GM10248 (cell line): ENCODE measurements around the gene REXO2.

Source experiments
- CTCF ChIA-PET: fragments of 300-600 bp; sonication (Branson Sonifier 250); formaldehyde crosslinking; extraction: SDS; loops from one replicate; lab custom pipeline; 2021; ENCODE audit warnings: antibody characterized with exemption; lab: Yijun Ruan, JAX
- POLR2A ChIA-PET: fragments of 350-650 bp; sonication (Branson Sonifier 250); formaldehyde crosslinking; extraction: SDS; loops from one replicate; lab custom pipeline; 2020; ENCODE audit warnings: antibody characterized with exemption; lab: Yijun Ruan, JAX
- DNase-seq: peaks from one replicate; pipeline ENCODE4 v3.0.0; 2012; ENCODE audit errors: extremely low spot score
- CTCF ChIP-seq: IDR thresholded peaks from 2 replicates; pipeline ENCODE4 v1.5.1; 2012; ENCODE audit warnings: mild to moderate bottlenecking, low read depth; ENCODE audit errors: extremely low read depth, missing control alignments, control extremely low read depth

The REXO2 gene

DNA sequence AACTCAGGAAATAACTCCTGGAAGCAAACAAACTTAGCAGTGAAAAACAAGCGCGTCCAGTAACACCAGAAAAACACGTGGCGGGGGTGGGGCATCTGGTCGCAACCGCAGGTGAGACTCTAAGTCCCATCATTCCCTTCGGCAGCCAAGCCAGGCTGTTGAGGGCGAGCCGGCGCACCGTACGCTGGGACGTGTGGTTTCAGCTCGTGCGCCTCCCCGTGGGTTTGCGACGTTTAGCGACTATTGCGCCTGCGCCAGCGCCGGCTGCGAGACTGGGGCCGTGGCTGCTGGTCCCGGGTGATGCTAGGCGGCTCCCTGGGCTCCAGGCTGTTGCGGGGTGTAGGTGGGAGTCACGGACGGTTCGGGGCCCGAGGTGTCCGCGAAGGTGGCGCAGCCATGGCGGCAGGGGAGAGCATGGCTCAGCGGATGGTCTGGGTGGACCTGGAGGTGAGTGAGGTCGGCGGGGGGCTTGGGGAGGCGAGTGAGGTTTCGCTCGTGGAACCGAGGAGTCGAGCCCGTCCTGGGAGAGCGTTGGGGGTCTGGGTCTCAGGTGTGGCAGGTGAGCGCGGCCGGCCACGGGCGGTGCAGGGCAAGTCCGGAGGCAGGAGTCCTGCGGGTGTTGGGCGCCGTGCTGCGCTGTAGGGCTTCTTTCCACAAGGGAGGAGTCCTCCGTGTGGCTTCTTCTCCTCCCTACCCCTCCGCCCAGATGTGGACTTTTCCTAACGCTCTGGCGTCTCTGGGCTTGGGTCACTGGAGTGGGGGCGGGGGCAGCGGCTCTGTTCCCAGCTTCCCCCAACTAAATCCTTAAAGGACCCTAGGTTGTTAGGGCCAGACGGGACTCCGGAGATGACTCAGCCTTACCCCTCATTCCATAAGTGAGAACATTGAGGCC, at the start of gene REXO2:
REXO2 (plus strand) TSS at position 239 of the 892 bp plus-strand sequence; CDS start at position 301, 62 bp downstream.
- ChIA-PET CTCF (interaction anchor here (1.2 kb wide), 1 partner anchor 9 kb away, joined by 3 read pairs; no protein-coding TSS in a partner anchor), POLR2A (no interaction called here)
- TF ChIP-seq CTCF = peak; percentile 26

DNA sequence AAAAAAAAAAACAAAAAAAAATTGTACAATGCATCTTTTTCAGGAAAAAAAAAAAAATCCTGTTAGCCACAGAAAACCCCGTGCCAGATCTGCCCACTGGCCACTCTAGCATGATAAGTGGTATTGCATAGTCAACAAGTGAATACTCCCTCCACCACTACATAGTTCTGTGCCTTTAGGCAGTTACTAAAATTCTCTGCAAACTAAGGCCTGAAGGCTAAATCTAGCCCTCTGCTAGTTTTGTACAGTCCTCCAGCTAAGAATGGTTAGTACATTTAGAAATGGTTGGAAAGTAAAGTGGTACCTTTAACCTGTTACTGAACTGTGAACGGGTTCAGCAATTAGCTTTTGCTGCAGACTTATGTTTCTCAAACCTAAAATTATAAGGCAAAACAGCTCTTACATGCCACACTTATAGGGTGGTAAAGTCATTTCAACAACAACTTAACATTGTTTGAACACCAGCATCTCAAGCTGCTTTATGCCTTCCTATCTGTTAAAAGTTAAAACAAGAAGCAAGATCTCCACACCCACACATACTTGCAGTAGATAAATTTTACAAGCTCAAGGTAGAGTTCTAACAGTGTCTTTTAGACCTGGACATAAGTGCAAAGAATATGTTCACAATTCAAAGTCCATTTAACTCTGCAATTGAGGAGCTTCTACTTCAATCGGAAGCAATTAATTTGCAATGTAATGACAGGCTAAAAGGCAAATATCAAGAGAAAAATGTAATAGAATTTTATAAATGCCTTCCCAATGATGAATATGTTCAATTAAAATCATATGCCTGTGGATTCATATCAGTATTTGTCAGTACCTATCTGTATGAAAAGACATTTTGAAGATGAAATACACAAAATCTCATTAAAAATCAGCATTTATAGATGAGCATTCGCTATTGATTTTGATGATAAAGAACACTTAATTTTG, 46.3 kb upstream of the REXO2 start:
- no peak for DNase-seq
- TF ChIP-seq CTCF = no peak
- ChIA-PET CTCF (interaction anchor here (0.7 kb wide), 1 partner anchor 12 kb away, joined by 3 read pairs; no protein-coding TSS in a partner anchor), POLR2A (interaction anchor here (0.6 to 0.7 kb wide), 2 partner anchors 26 to 998 kb away, joined by 5 to 6 read pairs; no protein-coding TSS in a partner anchor)

More for the DNA sequence above, at the start of gene REXO2:
- DNase-seq = peak; percentile 95

GRCh38 chr11:114395736-114396135, 43.5 kb upstream of the REXO2 start:
- ChIA-PET POLR2A (no interaction called here), CTCF (interaction anchor here (0.7 to 1.5 kb wide), 2 partner anchors 11 to 17 kb away, joined by 4 read pairs; no protein-coding TSS in a partner anchor)
- TF ChIP-seq CTCF = peak; percentile 21
- no peak for DNase-seq

DNA sequence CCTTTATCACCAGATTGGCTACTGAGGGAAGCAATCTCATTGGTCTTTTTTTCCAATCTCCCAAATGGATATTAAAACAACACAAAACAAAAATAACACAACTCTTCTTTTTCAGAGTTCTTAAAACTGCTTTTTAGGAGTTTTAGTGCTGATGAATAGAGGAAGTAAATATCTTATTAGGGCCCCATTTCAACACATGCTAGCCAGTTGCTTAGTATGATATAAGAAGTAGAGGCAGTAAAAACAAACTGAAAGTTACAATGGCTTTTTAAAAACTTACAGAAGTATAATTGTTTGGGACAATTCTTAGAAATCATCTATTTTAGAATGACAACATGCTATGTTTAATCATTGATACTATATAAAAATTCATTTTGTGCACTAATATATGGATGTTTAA, 42.4 kb upstream of the REXO2 start:
- POLR2A ChIA-PET = no interaction called here
- DNase-seq = no peak
- TF ChIP-seq CTCF = no peak
- CTCF ChIA-PET = interaction anchor here (1.5 kb wide), 1 partner anchor 12 kb away, joined by 4 read pairs; no protein-coding TSS in a partner anchor

DNA sequence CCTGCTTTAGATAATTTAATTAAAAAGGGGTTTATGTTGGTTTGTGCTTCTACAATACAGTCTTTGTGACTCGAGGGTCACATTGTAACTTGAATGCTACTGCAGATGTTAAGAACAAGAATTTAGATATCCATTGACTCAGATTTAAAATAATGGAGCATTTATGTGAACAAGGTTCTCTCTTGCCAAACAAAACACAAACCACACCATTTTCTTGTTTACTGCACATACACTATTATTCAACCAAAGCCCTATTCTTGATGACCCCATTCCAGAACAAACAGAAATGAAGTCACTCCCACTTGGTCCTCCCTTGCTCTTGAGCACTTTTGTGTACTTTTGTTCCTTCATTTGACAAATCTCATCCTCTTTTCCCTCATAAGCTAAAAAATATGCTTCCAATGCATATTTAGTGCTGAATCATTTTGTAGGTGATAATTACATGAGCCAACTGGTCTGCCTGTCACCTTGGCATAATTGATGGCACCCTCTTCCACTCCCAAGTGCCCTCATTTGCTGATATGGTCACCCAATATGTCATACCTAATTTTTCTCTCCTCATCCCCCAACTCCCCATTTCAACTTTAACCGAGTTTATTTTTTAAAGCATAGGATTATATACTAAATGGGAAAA, 41.8 kb upstream of the REXO2 start:
- CTCF ChIA-PET = interaction anchor here (0.9 to 1.3 kb wide), 2 partner anchors 11 to 31 kb away, joined by 3 read pairs; no protein-coding TSS in a partner anchor
- no peak for TF ChIP-seq CTCF
- POLR2A ChIA-PET = no interaction called here
- DNase-seq = no peak
